ENCODE data around the gene PPP3CA.
A peak's percentile ranks its signal among the peaks of the same experiment; 100 is the strongest.
"Not testable (repeated sequence)": the region's sequence is repeated elsewhere in the genome, so short reads cannot be mapped to it uniquely, and the experiment has no call there.

The PPP3CA gene

GRCh38 chr4:100995671-100996070 lies 351.7 kb downstream of the PPP3CA start:
- no peak overlapping the region for H3K4me3 ChIP-seq (ENCODE audit: low read depth, low read length)
- no peak for DNase-seq (ENCODE audit: low read depth)
- no peak for TF ChIP-seq CTCF (conservative IDR thresholded peaks at IDR 0.05; ENCODE audit: low read depth, low read length)

- DNase-seq (ENCODE audit: low read depth); H3K4me3 ChIP-seq (ENCODE audit: low read depth, low read length): not testable (repeated sequence)
Measured at GRCh38 chr4:100995002-100995401, 352.3 kb downstream of the PPP3CA start.

- not testable (repeated sequence) for H3K4me3 ChIP-seq (ENCODE audit: low read depth, low read length)
- DNase-seq (ENCODE audit: low read depth): peak; percentile 75
Measured at GRCh38 chr4:100991332-100992069, 355.8 kb downstream of the PPP3CA start.

- DNase-seq (ENCODE audit: low read depth): no peak
- TF ChIP-seq CTCF (conservative IDR thresholded peaks at IDR 0.05; ENCODE audit: low read depth, low read length): no peak
- H3K4me3 ChIP-seq (ENCODE audit: low read depth, low read length): no peak overlapping the region
Measured at GRCh38 chr4:100989401-100989800, 357.9 kb downstream of the PPP3CA start.

- H3K4me3 ChIP-seq (ENCODE audit: low read depth, low read length): no peak overlapping the region
- TF ChIP-seq CTCF (conservative IDR thresholded peaks at IDR 0.05; ENCODE audit: low read depth, low read length): no peak
- peak; percentile 21 for DNase-seq (ENCODE audit: low read depth)
Measured at GRCh38 chr4:100988876-100989275, 358.4 kb downstream of the PPP3CA start.

- H3K4me3 ChIP-seq (ENCODE audit: low read depth, low read length): no peak overlapping the region
- TF ChIP-seq CTCF (conservative IDR thresholded peaks at IDR 0.05; ENCODE audit: low read depth, low read length): no peak
- DNase-seq (ENCODE audit: low read depth): peak; percentile 32
Measured at GRCh38 chr4:100986360-100986868, 360.9 kb downstream of the PPP3CA start.

- no peak for TF ChIP-seq CTCF (conservative IDR thresholded peaks at IDR 0.05; ENCODE audit: low read depth, low read length)
- no peak for DNase-seq (ENCODE audit: low read depth)
- no peak overlapping the region for H3K4me3 ChIP-seq (ENCODE audit: low read depth, low read length)
Measured at GRCh38 chr4:100985576-100985975, 361.8 kb downstream of the PPP3CA start.

GRCh38 chr4:100984901-100985300 lies 362.4 kb downstream of the PPP3CA start:
- H3K4me3 ChIP-seq (ENCODE audit: low read depth, low read length): no peak overlapping the region
- DNase-seq (ENCODE audit: low read depth): peak; percentile 52
- TF ChIP-seq CTCF (conservative IDR thresholded peaks at IDR 0.05; ENCODE audit: low read depth, low read length): no peak

All from choroid plexus epithelial cell (primary cell).